ENCODE data around the gene DLGAP1.
A peak's percentile ranks its signal among the peaks of the same experiment; 100 is the strongest.

DLGAP1 gene

GRCh38 chr18:3966642-3967358 is 488.3 kb downstream of the DLGAP1 start (continued):
- TF ChIP-seq ZNF639 (tag by site-specific recombination; IDR thresholded peaks at IDR 0.05), result peak; percentile 96
- no peak for TF ChIP-seq ZNF544 (tag by site-specific recombination; IDR thresholded peaks at IDR 0.05)
- TF ChIP-seq ZNF398 (tag by site-specific recombination; IDR thresholded peaks at IDR 0.05), result peak; percentile 86
- TF ChIP-seq ZNF223 (tag by site-specific recombination; IDR thresholded peaks at IDR 0.05), result no peak
- TF ChIP-seq ZBTB48 (tag by site-specific recombination; IDR thresholded peaks at IDR 0.05), result no peak
- TF ChIP-seq KLF16 (tag by site-specific recombination; IDR thresholded peaks at IDR 0.05), result peak; percentile 77; the same call in 1 of the 2 replicates
- no peak for TF ChIP-seq ZNF175 (tag by site-specific recombination; IDR thresholded peaks at IDR 0.05)
- no peak for TF ChIP-seq ZNF140 (tag by site-specific recombination; IDR thresholded peaks at IDR 0.05)
- TF ChIP-seq ZNF548 (tag by site-specific recombination; IDR thresholded peaks at IDR 0.05), result no peak
- no peak for TF ChIP-seq ZNF645 (tag by site-specific recombination; IDR thresholded peaks at IDR 0.05)
- no peak for TF ChIP-seq ZSCAN5A (tag by site-specific recombination; IDR thresholded peaks at IDR 0.05)
- TF ChIP-seq ZFHX2 (tag by site-specific recombination; conservative IDR thresholded peaks at IDR 0.05), result no peak
- peak; percentile 63; the same call in 1 of the 2 replicates for TF ChIP-seq ZFP69B (tag by site-specific recombination; IDR thresholded peaks at IDR 0.05)
- TF ChIP-seq ZNF785 (tag by site-specific recombination; IDR thresholded peaks at IDR 0.05), result no peak
- no peak for TF ChIP-seq HOXD13 (CRISPR knock-in tag; IDR thresholded peaks at IDR 0.05; ENCODE audit: borderline replicate concordance)
- no peak for TF ChIP-seq ZNF174 (tag by site-specific recombination; IDR thresholded peaks at IDR 0.05)
- TF ChIP-seq ZNF132 (tag by site-specific recombination; IDR thresholded peaks at IDR 0.05; ENCODE audit: borderline replicate concordance), result no peak
- no peak for TF ChIP-seq PRDM2 (tag by site-specific recombination; IDR thresholded peaks at IDR 0.05; ENCODE audit: borderline replicate concordance)
- TF ChIP-seq ZNF280D (tag by site-specific recombination; IDR thresholded peaks at IDR 0.05), result no peak
- TF ChIP-seq ZNF366 (tag by site-specific recombination; conservative IDR thresholded peaks at IDR 0.05), result peak; percentile 98
- TF ChIP-seq ZNF214 (tag by site-specific recombination; IDR thresholded peaks at IDR 0.05; ENCODE audit: borderline replicate concordance), result no peak
- no peak for TF ChIP-seq ZNF280C (tag by site-specific recombination; IDR thresholded peaks at IDR 0.05)
